ENCODE results near the gene MTMR6.

The MTMR6 gene

GRCh38 chr13:25241007-25241406, 46.3 kb downstream of the MTMR6 start:
- Histone ChIP-seq H3K36me3 (ENCODE audit: low read depth) (no peaks in the 10 kb centered on the region), H3K27ac (ENCODE audit: poor library complexity, severe bottlenecking) (no peak overlapping the region), H3K4me3 (ENCODE audit: severe bottlenecking) (no peak overlapping the region), H3K27me3 (ENCODE audit: insufficient read depth, poor library complexity, severe bottlenecking) (no peaks in the 10 kb centered on the region), H3K9me3 (ENCODE audit: severe bottlenecking) (no peaks in the 10 kb centered on the region), H3K4me1 (ENCODE audit: insufficient read depth, poor library complexity, severe bottlenecking) (no peaks in the 10 kb centered on the region)
- no peak for ATAC-seq (ENCODE audit: low read depth)
- no peak for TF ChIP-seq CTCF (IDR thresholded peaks at IDR 0.05; ENCODE audit: poor library complexity, severe bottlenecking)
- DNase-seq (ENCODE audit: low spot score) = no peak

GRCh38 chr13:25237083-25237482, 50.2 kb downstream of the MTMR6 start:
- DNase-seq (ENCODE audit: low spot score) (no peak), ATAC-seq (ENCODE audit: low read depth) (no peak)
- H3K4me1 ChIP-seq (ENCODE audit: insufficient read depth, poor library complexity, severe bottlenecking) = no peaks in the 10 kb centered on the region
- H3K27ac ChIP-seq (ENCODE audit: poor library complexity, severe bottlenecking) = no peak overlapping the region
- no peaks in the 10 kb centered on the region for H3K27me3 ChIP-seq (ENCODE audit: insufficient read depth, poor library complexity, severe bottlenecking)
- TF ChIP-seq CTCF (IDR thresholded peaks at IDR 0.05; ENCODE audit: poor library complexity, severe bottlenecking) = no peak
- no peaks in the 10 kb centered on the region for H3K36me3 ChIP-seq (ENCODE audit: low read depth)
- H3K9me3 ChIP-seq (ENCODE audit: severe bottlenecking) = no peaks in the 10 kb centered on the region
- H3K4me3 ChIP-seq (ENCODE audit: severe bottlenecking) = no peak overlapping the region

GRCh38 chr13:25233861-25234260, 53.4 kb downstream of the MTMR6 start:
- TF ChIP-seq CTCF (IDR thresholded peaks at IDR 0.05; ENCODE audit: poor library complexity, severe bottlenecking) = no peak
- H3K36me3 ChIP-seq (ENCODE audit: low read depth) = no peaks in the 10 kb centered on the region
- no peak for DNase-seq (ENCODE audit: low spot score)
- ATAC-seq (ENCODE audit: low read depth) = no peak
- H3K27me3 ChIP-seq (ENCODE audit: insufficient read depth, poor library complexity, severe bottlenecking) = no peaks in the 10 kb centered on the region
- no peaks in the 10 kb centered on the region for H3K4me1 ChIP-seq (ENCODE audit: insufficient read depth, poor library complexity, severe bottlenecking)
- H3K9me3 ChIP-seq (ENCODE audit: severe bottlenecking) = no peaks in the 10 kb centered on the region
- H3K4me3 ChIP-seq (ENCODE audit: severe bottlenecking) = no peak overlapping the region
- H3K27ac ChIP-seq (ENCODE audit: poor library complexity, severe bottlenecking) = no peak overlapping the region

- no peak overlapping the region for H3K27ac ChIP-seq (ENCODE audit: poor library complexity, severe bottlenecking)
- H3K4me3 ChIP-seq (ENCODE audit: severe bottlenecking) = no peak overlapping the region
- H3K27me3 ChIP-seq (ENCODE audit: insufficient read depth, poor library complexity, severe bottlenecking) = no peaks in the 10 kb centered on the region
- H3K36me3 ChIP-seq (ENCODE audit: low read depth) = no peaks in the 10 kb centered on the region
- H3K9me3 ChIP-seq (ENCODE audit: severe bottlenecking) = no peaks in the 10 kb centered on the region
- ATAC-seq (ENCODE audit: low read depth) (no peak), DNase-seq (ENCODE audit: low spot score) (no peak)
- H3K4me1 ChIP-seq (ENCODE audit: insufficient read depth, poor library complexity, severe bottlenecking) = no peaks in the 10 kb centered on the region
- TF ChIP-seq CTCF (IDR thresholded peaks at IDR 0.05; ENCODE audit: poor library complexity, severe bottlenecking) = peak; percentile 64
Measured at GRCh38 chr13:25232937-25233515, 54.3 kb downstream of the MTMR6 start.

- H3K4me3 ChIP-seq (ENCODE audit: severe bottlenecking) = no peak overlapping the region
- no peaks in the 10 kb centered on the region for H3K9me3 ChIP-seq (ENCODE audit: severe bottlenecking)
- ATAC-seq (ENCODE audit: low read depth) (no peak), DNase-seq (ENCODE audit: low spot score) (no peak)
- TF ChIP-seq CTCF (IDR thresholded peaks at IDR 0.05; ENCODE audit: poor library complexity, severe bottlenecking) = no peak
- no peak overlapping the region for H3K27ac ChIP-seq (ENCODE audit: poor library complexity, severe bottlenecking)
- H3K4me1 ChIP-seq (ENCODE audit: insufficient read depth, poor library complexity, severe bottlenecking) = no peaks in the 10 kb centered on the region
- H3K36me3 ChIP-seq (ENCODE audit: low read depth) = no peaks in the 10 kb centered on the region
- no peaks in the 10 kb centered on the region for H3K27me3 ChIP-seq (ENCODE audit: insufficient read depth, poor library complexity, severe bottlenecking)
Measured at GRCh38 chr13:25231517-25231916, 55.8 kb downstream of the MTMR6 start.
